ENCODE measurements around the gene MB21D2. TPM values are rescaled to one million over a fixed set of nuclear protein-coding genes. Genes with fewer than 3 reads are reported as not detected.

MB21D2 gene
- total RNA-seq, 1 donor = 25.0 TPM

DNA sequence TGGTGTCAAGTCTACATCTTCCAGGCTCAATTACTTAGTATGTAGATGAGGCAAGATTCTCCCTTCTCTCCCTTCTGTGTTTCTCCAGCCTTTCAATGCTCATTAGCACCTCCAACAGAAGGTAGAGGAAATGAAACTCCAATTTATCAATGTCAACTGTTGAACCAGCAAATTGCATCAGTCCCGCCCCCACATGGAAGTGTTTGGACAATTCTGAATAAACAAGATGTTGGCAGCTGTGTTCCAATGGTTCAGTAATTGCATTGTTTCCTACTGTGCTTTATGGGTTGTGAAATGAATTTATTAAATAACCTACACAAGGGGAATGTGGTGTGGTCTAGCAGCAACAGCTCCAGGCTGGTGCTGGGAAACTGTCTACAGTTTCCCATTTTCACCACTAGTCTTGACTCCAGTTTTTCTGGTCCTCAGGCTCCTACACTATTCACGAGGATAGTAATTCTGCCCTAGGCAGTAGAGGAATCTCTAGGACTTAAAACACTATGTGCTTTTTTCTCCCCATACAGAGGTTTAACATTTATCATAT is 91.9 kb downstream of the MB21D2 start:
- TF ChIP-seq, protein P1, sequence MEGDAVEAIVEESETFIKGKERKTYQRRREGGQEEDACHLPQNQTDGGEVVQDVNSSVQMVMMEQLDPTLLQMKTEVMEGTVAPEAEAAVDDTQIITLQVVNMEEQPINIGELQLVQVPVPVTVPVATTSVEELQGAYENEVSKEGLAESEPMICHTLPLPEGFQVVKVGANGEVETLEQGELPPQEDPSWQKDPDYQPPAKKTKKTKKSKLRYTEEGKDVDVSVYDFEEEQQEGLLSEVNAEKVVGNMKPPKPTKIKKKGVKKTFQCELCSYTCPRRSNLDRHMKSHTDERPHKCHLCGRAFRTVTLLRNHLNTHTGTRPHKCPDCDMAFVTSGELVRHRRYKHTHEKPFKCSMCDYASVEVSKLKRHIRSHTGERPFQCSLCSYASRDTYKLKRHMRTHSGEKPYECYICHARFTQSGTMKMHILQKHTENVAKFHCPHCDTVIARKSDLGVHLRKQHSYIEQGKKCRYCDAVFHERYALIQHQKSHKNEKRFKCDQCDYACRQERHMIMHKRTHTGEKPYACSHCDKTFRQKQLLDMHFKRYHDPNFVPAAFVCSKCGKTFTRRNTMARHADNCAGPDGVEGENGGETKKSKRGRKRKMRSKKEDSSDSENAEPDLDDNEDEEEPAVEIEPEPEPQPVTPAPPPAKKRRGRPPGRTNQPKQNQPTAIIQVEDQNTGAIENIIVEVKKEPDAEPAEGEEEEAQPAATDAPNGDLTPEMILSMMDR (IDR thresholded peaks at IDR 0.05; ENCODE audit: insufficient read depth, low read depth, low read length) = no peak
- DNase-seq (ENCODE audit: low read depth) = no peak
- no peak overlapping the region for H3K4me3 ChIP-seq (ENCODE audit: low read depth, low read length)

DNA sequence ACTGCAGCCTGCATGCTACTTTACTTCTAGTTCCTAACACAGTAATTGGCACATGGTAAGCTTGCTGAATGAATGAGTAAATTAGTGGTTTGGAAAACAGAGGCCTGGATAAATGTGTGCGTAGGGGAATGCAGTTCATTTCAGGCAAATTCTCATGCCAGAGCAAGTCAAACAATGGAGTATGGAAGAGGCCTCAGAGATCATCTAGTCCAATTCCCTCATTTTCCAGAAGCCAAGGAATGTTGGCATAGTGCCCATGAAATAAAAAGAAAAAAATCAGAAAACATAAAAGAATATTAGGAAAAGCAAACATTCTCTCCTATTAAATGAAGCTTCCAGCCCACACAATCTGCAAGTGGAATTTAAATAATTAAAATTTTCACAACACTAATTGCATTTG is 92.4 kb downstream of the MB21D2 start:
- no peak overlapping the region for H3K4me3 ChIP-seq (ENCODE audit: low read depth, low read length)
- DNase-seq (ENCODE audit: low read depth) = no peak
- TF ChIP-seq, protein P1 (IDR thresholded peaks at IDR 0.05; ENCODE audit: insufficient read depth, low read depth, low read length) = no peak

DNA sequence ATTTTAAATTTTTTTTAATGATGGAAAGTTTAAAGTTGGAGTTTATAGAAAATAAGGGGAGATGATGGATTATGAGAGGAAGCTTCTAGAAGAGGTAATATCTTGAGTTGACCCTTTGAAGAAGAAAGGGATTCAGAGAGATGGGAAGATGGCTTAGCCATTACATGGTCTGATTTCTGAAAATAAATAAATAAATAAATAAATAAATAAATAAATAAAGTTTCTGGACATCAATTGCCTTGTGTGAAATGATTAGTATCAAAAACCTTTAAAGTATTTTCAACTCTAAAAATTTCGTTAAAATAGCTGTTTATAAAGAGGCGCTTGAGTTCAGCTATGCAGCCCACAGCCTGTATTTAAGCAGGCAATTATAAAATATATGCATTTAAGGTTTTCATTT is 93.3 kb downstream of the MB21D2 start:
- no peak overlapping the region for H3K4me3 ChIP-seq (ENCODE audit: low read depth, low read length)
- DNase-seq (ENCODE audit: low read depth) = no peak
- TF ChIP-seq, protein P1 (IDR thresholded peaks at IDR 0.05; ENCODE audit: insufficient read depth, low read depth, low read length) = no peak

DNA sequence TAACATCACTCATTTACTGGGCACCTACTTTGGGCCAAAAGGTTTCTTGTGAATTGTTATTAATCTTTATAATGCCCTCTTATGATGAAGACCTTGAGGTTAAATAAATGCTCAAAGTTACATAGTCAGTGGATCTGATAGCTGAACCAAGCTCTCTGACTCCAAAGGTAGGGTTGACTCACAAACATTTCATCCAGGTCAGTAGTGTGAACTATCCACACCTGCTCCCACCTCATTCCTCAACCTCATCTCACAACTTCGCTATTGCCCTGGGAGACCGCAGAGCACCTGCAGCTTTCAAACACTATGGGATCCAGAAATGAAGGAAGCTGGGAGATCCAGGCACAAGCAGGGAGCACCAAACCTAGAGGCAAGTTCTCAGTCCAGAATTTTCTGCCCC is 96.5 kb downstream of the MB21D2 start:
- no peak for DNase-seq (ENCODE audit: low read depth)
- H3K4me3 ChIP-seq (ENCODE audit: low read depth, low read length) = no peak overlapping the region
- TF ChIP-seq, protein P1 (IDR thresholded peaks at IDR 0.05; ENCODE audit: insufficient read depth, low read depth, low read length) = no peak

DNA sequence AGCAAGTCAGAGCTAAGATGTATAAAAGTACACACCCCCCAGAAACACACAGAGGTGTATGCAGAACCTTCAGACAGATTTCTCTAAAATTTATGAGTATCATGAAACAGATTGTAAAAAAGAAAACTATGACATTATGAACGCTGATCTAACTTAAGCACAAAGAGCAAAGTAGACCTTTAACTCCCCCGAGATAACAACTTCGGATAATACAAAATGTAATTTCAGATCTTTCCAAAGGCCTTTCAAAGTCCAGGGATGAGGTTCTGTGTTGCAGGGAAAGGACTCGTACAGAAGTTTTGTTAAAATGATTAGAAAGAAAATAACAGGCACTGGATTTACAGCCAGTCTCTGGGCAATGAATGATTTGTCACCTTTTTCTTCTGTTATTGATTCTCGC is 97.5 kb downstream of the MB21D2 start:
- TF ChIP-seq, protein P1 (IDR thresholded peaks at IDR 0.05; ENCODE audit: insufficient read depth, low read depth, low read length) = no peak
- DNase-seq (ENCODE audit: low read depth) = no peak
- no peak overlapping the region for H3K4me3 ChIP-seq (ENCODE audit: low read depth, low read length)

DNA sequence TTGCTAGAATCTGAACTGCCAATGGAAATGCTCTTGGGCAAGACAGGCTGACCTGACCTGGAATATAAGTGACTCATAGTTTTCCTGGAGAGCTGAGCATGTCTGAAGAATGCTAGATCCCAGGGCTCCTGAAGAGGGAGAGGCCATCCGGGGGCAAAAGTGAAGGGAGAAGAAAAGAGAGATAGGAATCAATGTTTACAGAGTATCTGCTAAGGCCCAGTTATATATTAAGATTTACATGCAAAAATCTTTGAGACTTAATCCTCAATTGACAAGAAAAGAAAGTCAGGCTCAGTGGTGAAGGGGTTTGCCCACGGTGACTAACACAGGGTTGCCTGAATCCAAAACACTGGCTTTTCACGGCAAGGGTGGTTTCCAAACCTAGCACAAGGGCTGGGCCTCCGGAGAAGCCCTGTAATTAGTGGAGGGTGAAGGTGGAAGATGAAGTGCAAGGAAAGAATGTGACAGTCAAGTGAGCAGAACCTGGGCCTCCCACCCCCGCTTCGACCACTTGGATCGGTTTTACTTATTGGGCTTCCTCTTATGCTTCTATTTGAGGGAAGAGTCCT is 98.6 kb downstream of the MB21D2 start:
- TF ChIP-seq, protein P1 (IDR thresholded peaks at IDR 0.05; ENCODE audit: insufficient read depth, low read depth, low read length) = no peak
- DNase-seq (ENCODE audit: low read depth) = peak; percentile 92
- H3K4me3 ChIP-seq (ENCODE audit: low read depth, low read length) = no peak overlapping the region

DNA sequence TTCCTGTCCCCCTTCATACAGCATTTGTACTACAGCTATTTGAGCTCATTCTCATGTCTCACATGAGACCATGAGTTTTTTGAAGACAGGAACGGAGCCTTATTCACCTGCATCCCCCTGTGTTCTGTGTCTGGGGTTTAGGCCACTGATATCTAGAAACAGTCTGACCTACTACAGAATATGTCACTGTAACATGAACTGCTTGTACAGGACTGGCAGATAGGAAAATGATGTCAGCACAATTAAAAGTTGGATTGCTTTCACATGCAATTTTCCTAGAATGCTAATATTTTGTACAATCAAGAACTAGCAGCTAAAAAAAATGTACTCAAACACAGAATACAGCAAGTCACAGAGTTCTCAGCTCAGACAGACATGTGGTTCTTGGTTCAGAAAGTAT is 99.5 kb downstream of the MB21D2 start:
- no peak overlapping the region for H3K4me3 ChIP-seq (ENCODE audit: low read depth, low read length)
- TF ChIP-seq, protein P1 (IDR thresholded peaks at IDR 0.05; ENCODE audit: insufficient read depth, low read depth, low read length) = no peak
- DNase-seq (ENCODE audit: low read depth) = no peak

Data from fibroblast of villous mesenchyme (primary cell).